K562 (cell line): Measurements from ENCODE around the gene NRN1L. TPM values are rescaled to one million over a fixed set of nuclear protein-coding genes. Genes with fewer than 3 reads are reported as not detected.
A peak's percentile ranks its signal among the peaks of the same experiment; 100 is the strongest.

Experiments
- ATAC-seq: fragments of 200-7000 bp; cut with Tn5 transposase; 3 replicates; pipeline ENCODE4 v1.9.1; 2020; ENCODE audit warnings: moderate library complexity
- BruUV-seq: library from RNA; stranded (reverse); fragments of 400-500 nt; replicated peaks from 2 replicates; lab custom pipeline; 2021; lab: Mats Ljungman, UMichigan
- CTCF ChIA-PET: fragments of 300-600 bp; formaldehyde crosslinking; extraction: SDS; loops from one replicate; lab custom pipeline; 2021; ENCODE audit warnings: low intra/inter-chr PET ratio; lab: Yijun Ruan, JAX
- POLR2A ChIA-PET: fragments of 300-600, 350-650 bp; sonication (Branson Sonifier 250); formaldehyde crosslinking; extraction: SDS; loops from one replicate; lab custom pipeline; 2021; ENCODE audit warnings: antibody characterized with exemption, inconsistent platforms; lab: Yijun Ruan, JAX
- DNase-seq, 4 experiments: peaks; one replicate each; pipeline versions ENCODE4 v3.0.0 to v3.0.0-alpha.2; 2011 to 2018; ENCODE audit warnings: low spot score in 3 of 4, mixed read lengths in 3 of 4; ENCODE audit errors: extremely low read depth in 1 of 4
- FAIRE-seq: peaks from 2 replicates; lab custom pipeline; 2011; peaks lifted over from hg19 to GRCh38; lab: Jason Lieb, UNC
- H2AFZ ChIP-seq: 2 replicates; pipeline ENCODE4 v1.6.0; 2011; ENCODE audit warnings: low read depth, low read length, control low read depth, inconsistent platforms
- H3K27ac ChIP-seq: fragments of 200-600 bp; 3 replicates; pipeline ENCODE4 v1.8.0; 2011; ENCODE audit warnings: low read depth, mild to moderate bottlenecking, control low read depth, inconsistent platforms, low read length, moderate library complexity, mixed read lengths; ENCODE audit errors: extremely low read depth
- H3K27me3 ChIP-seq, 2 experiments: fragments of 300-600 bp in 1 of 2; 2 replicates in 1 of 2; 3 replicates in 1 of 2; pipeline versions ENCODE4 v1.6.0 to v1.8.0; 2011; ENCODE audit warnings: inconsistent platforms in 2 of 2, low read length in 2 of 2, mild to moderate bottlenecking in 1 of 2, mixed read lengths in 1 of 2, moderate library complexity in 1 of 2; ENCODE audit not compliant: control insufficient read depth in 2 of 2, insufficient read depth in 2 of 2
- H3K36me3 ChIP-seq: fragments of 300-600 bp; 3 replicates; pipeline ENCODE4 v1.8.0; 2011; ENCODE audit warnings: mild to moderate bottlenecking, low read length, inconsistent platforms; ENCODE audit not compliant: control insufficient read depth, insufficient read depth
- H3K4me1 ChIP-seq, 2 experiments: fragments of 200-600 bp in 1 of 2; replicated peaks in 1 of 2; 2 replicates in 1 of 2; 3 replicates in 1 of 2; pipeline versions ENCODE4 v1.5.1 to v1.8.0; 2011; ENCODE audit warnings: inconsistent platforms in 2 of 2, low read length in 2 of 2, mild to moderate bottlenecking in 1 of 2, mixed read lengths in 1 of 2, moderate library complexity in 1 of 2; ENCODE audit not compliant: control insufficient read depth in 2 of 2, insufficient read depth in 2 of 2
- H3K4me2 ChIP-seq: 2 replicates; pipeline ENCODE4 v1.6.1; 2011; ENCODE audit warnings: low read length, control low read depth, inconsistent platforms, mixed read lengths; ENCODE audit not compliant: insufficient read depth
- H3K4me3 ChIP-seq: fragments of 200-600 bp; sonication (generic), shearing (Covaris generic); 2 replicates; pipeline ENCODE4 v1.5.1; 2016; ENCODE audit warnings: control low read depth, inconsistent platforms
- H3K79me2 ChIP-seq: fragments of 200-600 bp; 3 replicates; pipeline ENCODE4 v1.8.0; 2011; ENCODE audit warnings: low read length, inconsistent platforms; ENCODE audit not compliant: control insufficient read depth, insufficient read depth
- H3K9ac ChIP-seq, 2 experiments: 2 replicates each; pipeline versions ENCODE4 v1.6.0 to v1.6.1; 2011; ENCODE audit warnings: low read depth in 2 of 2, low read length in 2 of 2, control low read depth in 1 of 2, inconsistent platforms in 1 of 2, mild to moderate bottlenecking in 1 of 2, mixed read lengths in 1 of 2; ENCODE audit not compliant: insufficient read depth in 1 of 2
- H3K9me1 ChIP-seq: one replicate; pipeline ENCODE4 v1.6.0; 2011; ENCODE audit warnings: inconsistent platforms, mild to moderate bottlenecking, low read length, moderate library complexity; ENCODE audit not compliant: control insufficient read depth, insufficient read depth
- H3K9me3 ChIP-seq: replicated peaks from 2 replicates; pipeline ENCODE4 v1.5.1; 2011; ENCODE audit warnings: low read depth, low read length, inconsistent platforms; ENCODE audit not compliant: control insufficient read depth, insufficient read depth
- H4K20me1 ChIP-seq: replicated peaks from 2 replicates; pipeline ENCODE4 v1.6.1; 2011; ENCODE audit warnings: low read length, inconsistent platforms, mixed read lengths; ENCODE audit not compliant: control insufficient read depth, insufficient read depth
- HDAC3 ChIP-seq: fragments of 450-650 bp; IDR thresholded peaks from 2 replicates; pipeline ENCODE4 v1.6.1; 2018; ENCODE audit warnings: borderline replicate concordance, mild to moderate bottlenecking, moderate library complexity; ENCODE audit not compliant: partially characterized antibody
- NFXL1 ChIP-seq: fragments of 450-650 bp; formaldehyde crosslinking; IDR thresholded peaks from 2 replicates; pipeline ENCODE4 v1.4.0; 2021; ENCODE audit warnings: mild to moderate bottlenecking
- PRPF4 ChIP-seq: fragments of 200-400 bp; formaldehyde crosslinking; IDR thresholded peaks from one replicate; pipeline ENCODE4 v1.6.1; 2017; ENCODE audit warnings: low read length, low read depth, mild to moderate bottlenecking; ENCODE audit not compliant: insufficient read depth, poor library complexity, severe bottlenecking
- RBM14 ChIP-seq: fragments of 200-400 bp; formaldehyde crosslinking; IDR thresholded peaks from 2 replicates; pipeline ENCODE4 v1.6.1; 2018; ENCODE audit warnings: low read depth, mild to moderate bottlenecking, low read length, moderate library complexity, borderline replicate concordance; ENCODE audit not compliant: insufficient read depth
- SMAD4 ChIP-seq: fragments of 250-450 bp; sonication (Bioruptor Pico); conservative IDR thresholded peaks from 2 replicates; pipeline ENCODE4 v1.8.0; 2021; ENCODE audit warnings: inconsistent platforms, mild to moderate bottlenecking, moderate library complexity
- TCF7 ChIP-seq: sonication (generic); IDR thresholded peaks from 2 replicates; pipeline ENCODE4 v1.6.1; 2016; ENCODE audit warnings: antibody characterized with exemption, borderline replicate concordance
- WGBS: fragments of 100-300 bp; shearing (Covaris generic); methylation state at CpG from one replicate; pipeline ENCODE4 v1.1.6; 2016; ENCODE audit warnings: low coverage, mixed read lengths; ENCODE audit not compliant: insufficient coverage; ENCODE audit errors: missing lambda C conversion rate; 5-methylcytosine and 5-hydroxymethylcytosine counted together
- in situ Hi-C: fragments of 300-500 bp; cut with MboI; formaldehyde crosslinking; loops from 4 replicates; pipeline ENCODE4 v1.15.0; 2018; ENCODE audit warnings: inconsistent platforms, mixed read lengths
- intact Hi-C: fragments of 100-400 bp; cut with micrococcal nuclease; formaldehyde crosslinking; loops from 2 replicates; pipeline ENCODE4 v1.14.2; 2022
- polyA plus RNA-seq, 8 experiments: library from polyadenylated mRNA; depleted of rRNA in 4 of 8; stranded (reverse) in 5 of 8; unstranded in 3 of 8; fragments of >200 nt; fragmentation: Nextera tagmentation in 2 of 8; fragmentation: Illumina TruSeq in 1 of 8; extraction: Ambion mirVana in 2 of 8; extraction: Trizol in 1 of 8; gene quantifications; 2 replicates each; pipeline versions ENCODE4 v1.2.1 to v1.2.3, GENCODE V29; 2011 to 2014; ENCODE audit warnings: inconsistent platforms in 1 of 8, missing spikeins in 1 of 8
- total RNA-seq, 7 experiments: library from RNA; depleted of rRNA in 6 of 7; stranded (reverse); fragments of >200 nt in 6 of 7; fragmentation: Illumina TruSeq in 2 of 7; extraction: Trizol in 2 of 7; gene quantifications; 2 replicates each; pipeline versions ENCODE4 v1.2.1 to v1.2.3, GENCODE V29; 2011 to 2021; ENCODE audit warnings: low replicate concordance in 1 of 7
- TF ChIP-seq, protein P1 (sequence below): fragments of 450-650 bp; formaldehyde crosslinking; conservative IDR thresholded peaks from 2 replicates; pipeline ENCODE4 v1.4.0; 2022; ENCODE audit warnings: mild to moderate bottlenecking, missing genetic modification characterization
- TF ChIP-seq, protein P2 (sequence below), 2 experiments: fragments of 450-650 bp in 1 of 2; sonication (generic) in 1 of 2; formaldehyde crosslinking in 1 of 2; IDR thresholded peaks; 2 replicates each; pipeline versions ENCODE4 v1.7.1 to v1.9.0; 2016 to 2022; ENCODE audit warnings: inconsistent platforms in 1 of 2, mild to moderate bottlenecking in 1 of 2, missing genetic modification reagents in 1 of 2

Gene NRN1L
- total and polyA plus RNA-seq, 9 of the 15 experiments (the other 6 are each of a cell fraction or from before 2014, with no cell fraction given): 0.22 to 0.86 (median 0.61) TPM; not detected in 5

DNA sequence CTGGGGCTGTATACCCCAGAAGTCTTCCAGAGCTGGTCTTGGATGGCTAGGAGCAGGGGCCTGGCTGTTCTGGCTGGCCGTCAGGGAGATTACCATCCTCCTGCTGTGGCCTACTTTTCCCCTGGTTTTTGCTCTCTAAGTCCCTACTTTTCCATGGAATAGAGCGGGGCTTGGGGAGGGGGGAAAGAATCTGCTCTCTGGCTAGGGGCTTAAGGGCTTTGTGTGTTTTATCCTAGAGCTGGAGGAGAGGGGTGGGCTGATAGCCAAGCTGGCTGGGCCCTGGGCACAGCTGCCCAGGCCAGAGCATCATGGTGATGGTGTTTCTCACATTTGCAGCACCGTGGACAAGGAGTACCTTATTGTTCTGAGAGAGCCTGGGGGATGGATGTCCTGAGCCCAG lies 3.6 kb downstream of the NRN1L start (continued):
- TF ChIP-seq, protein P1, sequence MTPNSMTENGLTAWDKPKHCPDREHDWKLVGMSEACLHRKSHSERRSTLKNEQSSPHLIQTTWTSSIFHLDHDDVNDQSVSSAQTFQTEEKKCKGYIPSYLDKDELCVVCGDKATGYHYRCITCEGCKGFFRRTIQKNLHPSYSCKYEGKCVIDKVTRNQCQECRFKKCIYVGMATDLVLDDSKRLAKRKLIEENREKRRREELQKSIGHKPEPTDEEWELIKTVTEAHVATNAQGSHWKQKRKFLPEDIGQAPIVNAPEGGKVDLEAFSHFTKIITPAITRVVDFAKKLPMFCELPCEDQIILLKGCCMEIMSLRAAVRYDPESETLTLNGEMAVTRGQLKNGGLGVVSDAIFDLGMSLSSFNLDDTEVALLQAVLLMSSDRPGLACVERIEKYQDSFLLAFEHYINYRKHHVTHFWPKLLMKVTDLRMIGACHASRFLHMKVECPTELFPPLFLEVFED (CRISPR knock-in tag): no peak
- no peak for TF ChIP-seq SMAD4 (CRISPR knock-in tag)
- no peak for TF ChIP-seq NFXL1 (CRISPR knock-in tag)
- no peak for TF ChIP-seq TCF7
- TF ChIP-seq, all 486 proteins: peak for 0

DNA sequence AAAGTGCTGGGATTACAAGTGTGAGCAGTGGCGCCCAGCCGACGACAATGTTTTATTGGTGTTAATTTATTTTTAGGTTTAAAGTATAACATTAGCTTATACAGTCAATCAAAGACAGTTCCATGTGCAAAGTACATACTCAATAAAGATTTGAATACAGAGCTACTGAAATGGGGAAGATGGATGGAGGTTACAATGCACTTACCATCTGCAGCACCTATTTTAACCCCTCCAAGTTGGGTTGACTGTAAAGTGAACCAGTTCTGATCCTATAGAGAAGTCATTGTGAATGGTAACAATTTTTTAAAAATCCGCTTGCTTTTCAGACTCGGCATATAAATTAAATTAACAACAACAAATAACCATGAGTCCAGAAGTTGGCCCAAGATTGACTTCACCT lies 7.7 kb downstream of the NRN1L start:
- TSS peak; percentile 84 for BruUV-seq
- Histone ChIP-seq H3K9ac (peak overlapping the region in 1 of 2 experiments; percentile 72; a peak in 2 of 4 replicates), H2AFZ (peak overlapping the region; percentile 83), H3K36me3 (0 out of 3 replicates have a peak, but pooled peaks cover 3% of the 10 kb centered on the region), H3K9me3 (no peaks in the 10 kb centered on the region), H4K20me1 (0 out of 2 replicates have a peak, but pooled peaks cover 4% of the 10 kb centered on the region), H3K79me2 (peaks cover 42% of the 10 kb centered on the region), H3K27ac (peak overlapping the region; percentile 76; the same call in 2 of the 3 replicates), H3K4me3 (peak overlapping the region; percentile 95), H3K4me2 (peak overlapping the region; percentile 70), H3K9me1 (no peaks in the 10 kb centered on the region), H3K4me1 (peaks cover 8 to 26% of the 10 kb centered on the region in 2 experiments; a peak in 4 of 5 replicates), H3K27me3 (no peaks in the 10 kb centered on the region)
- in situ Hi-C loops: no loop called here
- POLR2A ChIA-PET: interaction anchor here (0.6 to 1.6 kb wide), 4 partner anchors 13 to 44 kb away, joined by 3 to 5 read pairs (median 4); partner anchors contain the start of gene CTRL
- 29% methylated on average over 5 of the region's 5 CpGs for WGBS
- ATAC-seq (no peak), DNase-seq (no peak), FAIRE-seq (peak; percentile 44)
- intact Hi-C loops: loop anchor here (2.0 kb wide), 1 partner anchor 46 kb away; the partner anchor contains the start of genes CENPT and NUTF2
- CTCF ChIA-PET: interaction anchor here (0.8 kb wide), 1 partner anchor 76 kb away, joined by 3 read pairs; no protein-coding TSS in a partner anchor
- TF ChIP-seq HDAC3: no peak
- TF ChIP-seq PRPF4: no peak
- TF ChIP-seq, protein P2, sequence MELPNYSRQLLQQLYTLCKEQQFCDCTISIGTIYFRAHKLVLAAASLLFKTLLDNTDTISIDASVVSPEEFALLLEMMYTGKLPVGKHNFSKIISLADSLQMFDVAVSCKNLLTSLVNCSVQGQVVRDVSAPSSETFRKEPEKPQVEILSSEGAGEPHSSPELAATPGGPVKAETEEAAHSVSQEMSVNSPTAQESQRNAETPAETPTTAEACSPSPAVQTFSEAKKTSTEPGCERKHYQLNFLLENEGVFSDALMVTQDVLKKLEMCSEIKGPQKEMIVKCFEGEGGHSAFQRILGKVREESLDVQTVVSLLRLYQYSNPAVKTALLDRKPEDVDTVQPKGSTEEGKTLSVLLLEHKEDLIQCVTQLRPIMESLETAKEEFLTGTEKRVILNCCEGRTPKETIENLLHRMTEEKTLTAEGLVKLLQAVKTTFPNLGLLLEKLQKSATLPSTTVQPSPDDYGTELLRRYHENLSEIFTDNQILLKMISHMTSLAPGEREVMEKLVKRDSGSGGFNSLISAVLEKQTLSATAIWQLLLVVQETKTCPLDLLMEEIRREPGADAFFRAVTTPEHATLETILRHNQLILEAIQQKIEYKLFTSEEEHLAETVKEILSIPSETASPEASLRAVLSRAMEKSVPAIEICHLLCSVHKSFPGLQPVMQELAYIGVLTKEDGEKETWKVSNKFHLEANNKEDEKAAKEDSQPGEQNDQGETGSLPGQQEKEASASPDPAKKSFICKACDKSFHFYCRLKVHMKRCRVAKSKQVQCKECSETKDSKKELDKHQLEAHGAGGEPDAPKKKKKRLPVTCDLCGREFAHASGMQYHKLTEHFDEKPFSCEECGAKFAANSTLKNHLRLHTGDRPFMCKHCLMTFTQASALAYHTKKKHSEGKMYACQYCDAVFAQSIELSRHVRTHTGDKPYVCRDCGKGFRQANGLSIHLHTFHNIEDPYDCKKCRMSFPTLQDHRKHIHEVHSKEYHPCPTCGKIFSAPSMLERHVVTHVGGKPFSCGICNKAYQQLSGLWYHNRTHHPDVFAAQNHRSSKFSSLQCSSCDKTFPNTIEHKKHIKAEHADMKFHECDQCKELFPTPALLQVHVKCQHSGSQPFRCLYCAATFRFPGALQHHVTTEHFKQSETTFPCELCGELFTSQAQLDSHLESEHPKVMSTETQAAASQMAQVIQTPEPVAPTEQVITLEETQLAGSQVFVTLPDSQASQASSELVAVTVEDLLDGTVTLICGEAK (IDR thresholded peaks at IDR 0.05): peak; percentile 78
- TF ChIP-seq, protein P2 (CRISPR knock-in tag; IDR thresholded peaks at IDR 0.05): no peak
- TF ChIP-seq RBM14: no peak
